ENCODE data around the gene SMPD3. TPM values are rescaled to one million over a fixed set of nuclear protein-coding genes. Genes with fewer than 3 reads are reported as not detected.

The SMPD3 gene
- total RNA-seq, 1 experiment from 2014 or later: 0.77 TPM

DNA sequence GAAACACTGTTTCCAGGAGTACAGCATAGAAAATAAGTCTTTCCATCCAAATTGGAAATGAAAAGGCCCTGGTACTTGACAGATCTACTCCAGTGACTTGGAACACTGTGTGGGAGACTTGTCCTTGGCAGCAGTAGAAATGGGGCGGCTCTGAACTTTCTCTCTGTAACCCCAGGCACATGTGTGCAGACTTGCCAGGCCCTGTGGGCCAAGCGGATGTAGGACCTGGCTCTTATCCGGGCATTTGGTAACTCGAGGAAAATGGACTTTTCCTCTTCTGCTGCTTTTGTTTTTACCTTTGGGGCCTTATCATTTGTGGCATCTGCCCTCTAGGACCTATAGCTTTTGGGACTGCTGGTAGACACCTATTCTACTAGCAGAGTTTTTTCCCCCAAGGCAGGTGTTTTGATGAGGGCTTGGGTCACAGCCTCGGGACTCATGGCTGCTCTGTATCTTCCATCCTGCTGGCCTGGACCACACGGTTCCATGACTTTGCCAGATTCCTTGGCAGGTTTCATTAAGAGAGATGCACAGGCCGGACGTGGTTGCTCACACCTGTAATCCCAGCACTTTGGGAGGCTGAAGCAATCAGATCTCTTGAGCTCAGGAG is 43.5 kb downstream of the SMPD3 start:
- Histone ChIP-seq H3K4me3 (ENCODE audit: low read depth in 2 of 2, low read length in 2 of 2) (no peak overlapping the region), H3K27ac (ENCODE audit: low read length) (no peak overlapping the region), H3K4me1 (ENCODE audit: control insufficient read depth, insufficient read depth, low read length) (peaks cover 5% of the 10 kb centered on the region; the same call in 1 of the 2 replicates), H3K27me3 (ENCODE audit: control insufficient read depth, insufficient read depth, low read length) (no peaks in the 10 kb centered on the region), H3K36me3 (ENCODE audit: control insufficient read depth, insufficient read depth, low read length) (no peaks in the 10 kb centered on the region), H3K9me3 (ENCODE audit: control insufficient read depth, insufficient read depth, low read depth, low read length) (no peaks in the 10 kb centered on the region)
- DNase-seq (ENCODE audit: low read depth, low spot score): no peak
- intact Hi-C loops (cut with micrococcal nuclease; ENCODE audit: unreplicated experiment): no loop called here
- ATAC-seq: no peak
- POLR2A ChIA-PET: no interaction called here
- in situ Hi-C loops (cut with HindIII; ENCODE audit: low pct_unique_long_range_greater_than_20kb, low sequenced_read_pairs): no loop called here
- no TSS peak for BruUV-seq (replicated peaks)
- CTCF ChIA-PET: no interaction called here
- TF ChIP-seq, protein P1, sequence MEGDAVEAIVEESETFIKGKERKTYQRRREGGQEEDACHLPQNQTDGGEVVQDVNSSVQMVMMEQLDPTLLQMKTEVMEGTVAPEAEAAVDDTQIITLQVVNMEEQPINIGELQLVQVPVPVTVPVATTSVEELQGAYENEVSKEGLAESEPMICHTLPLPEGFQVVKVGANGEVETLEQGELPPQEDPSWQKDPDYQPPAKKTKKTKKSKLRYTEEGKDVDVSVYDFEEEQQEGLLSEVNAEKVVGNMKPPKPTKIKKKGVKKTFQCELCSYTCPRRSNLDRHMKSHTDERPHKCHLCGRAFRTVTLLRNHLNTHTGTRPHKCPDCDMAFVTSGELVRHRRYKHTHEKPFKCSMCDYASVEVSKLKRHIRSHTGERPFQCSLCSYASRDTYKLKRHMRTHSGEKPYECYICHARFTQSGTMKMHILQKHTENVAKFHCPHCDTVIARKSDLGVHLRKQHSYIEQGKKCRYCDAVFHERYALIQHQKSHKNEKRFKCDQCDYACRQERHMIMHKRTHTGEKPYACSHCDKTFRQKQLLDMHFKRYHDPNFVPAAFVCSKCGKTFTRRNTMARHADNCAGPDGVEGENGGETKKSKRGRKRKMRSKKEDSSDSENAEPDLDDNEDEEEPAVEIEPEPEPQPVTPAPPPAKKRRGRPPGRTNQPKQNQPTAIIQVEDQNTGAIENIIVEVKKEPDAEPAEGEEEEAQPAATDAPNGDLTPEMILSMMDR (IDR thresholded peaks at IDR 0.05): no peak
- no peak for TF ChIP-seq SIN3A (IDR thresholded peaks at IDR 0.05; ENCODE audit: borderline replicate concordance, insufficient read depth, low read depth, low read length)
- TF ChIP-seq, protein P2, sequence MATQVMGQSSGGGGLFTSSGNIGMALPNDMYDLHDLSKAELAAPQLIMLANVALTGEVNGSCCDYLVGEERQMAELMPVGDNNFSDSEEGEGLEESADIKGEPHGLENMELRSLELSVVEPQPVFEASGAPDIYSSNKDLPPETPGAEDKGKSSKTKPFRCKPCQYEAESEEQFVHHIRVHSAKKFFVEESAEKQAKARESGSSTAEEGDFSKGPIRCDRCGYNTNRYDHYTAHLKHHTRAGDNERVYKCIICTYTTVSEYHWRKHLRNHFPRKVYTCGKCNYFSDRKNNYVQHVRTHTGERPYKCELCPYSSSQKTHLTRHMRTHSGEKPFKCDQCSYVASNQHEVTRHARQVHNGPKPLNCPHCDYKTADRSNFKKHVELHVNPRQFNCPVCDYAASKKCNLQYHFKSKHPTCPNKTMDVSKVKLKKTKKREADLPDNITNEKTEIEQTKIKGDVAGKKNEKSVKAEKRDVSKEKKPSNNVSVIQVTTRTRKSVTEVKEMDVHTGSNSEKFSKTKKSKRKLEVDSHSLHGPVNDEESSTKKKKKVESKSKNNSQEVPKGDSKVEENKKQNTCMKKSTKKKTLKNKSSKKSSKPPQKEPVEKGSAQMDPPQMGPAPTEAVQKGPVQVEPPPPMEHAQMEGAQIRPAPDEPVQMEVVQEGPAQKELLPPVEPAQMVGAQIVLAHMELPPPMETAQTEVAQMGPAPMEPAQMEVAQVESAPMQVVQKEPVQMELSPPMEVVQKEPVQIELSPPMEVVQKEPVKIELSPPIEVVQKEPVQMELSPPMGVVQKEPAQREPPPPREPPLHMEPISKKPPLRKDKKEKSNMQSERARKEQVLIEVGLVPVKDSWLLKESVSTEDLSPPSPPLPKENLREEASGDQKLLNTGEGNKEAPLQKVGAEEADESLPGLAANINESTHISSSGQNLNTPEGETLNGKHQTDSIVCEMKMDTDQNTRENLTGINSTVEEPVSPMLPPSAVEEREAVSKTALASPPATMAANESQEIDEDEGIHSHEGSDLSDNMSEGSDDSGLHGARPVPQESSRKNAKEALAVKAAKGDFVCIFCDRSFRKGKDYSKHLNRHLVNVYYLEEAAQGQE (IDR thresholded peaks at IDR 0.05; ENCODE audit: insufficient read depth in 1 of 2, low read depth in 2 of 2, low read length in 1 of 2): no peak
- no peak for TF ChIP-seq POLR2AphosphoS5 (IDR thresholded peaks at IDR 0.05; ENCODE audit: low read depth, low read length)
- TF ChIP-seq TCF7L2 (IDR thresholded peaks at IDR 0.05; ENCODE audit: low read depth, low read length): no peak

DNA sequence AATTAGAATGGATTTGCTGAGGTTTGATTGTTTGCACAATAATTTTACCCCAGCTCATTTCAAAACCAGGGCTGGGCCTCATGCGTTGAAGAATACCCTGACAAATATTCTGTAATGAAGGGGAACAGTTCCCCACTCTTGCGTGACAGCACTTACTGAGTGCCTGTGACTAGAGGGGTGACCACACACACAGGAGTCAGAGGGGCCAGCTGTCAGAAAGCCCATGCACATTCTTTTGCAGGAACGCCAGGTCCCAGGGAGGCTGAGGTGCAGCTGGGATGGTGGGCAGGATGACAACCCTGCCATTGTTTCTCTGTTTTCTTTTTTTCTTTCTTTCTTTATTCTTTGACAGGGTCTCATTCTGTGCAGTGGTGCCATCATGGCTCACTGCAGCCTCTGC is 44.6 kb downstream of the SMPD3 start:
- BruUV-seq (replicated peaks): no TSS peak
- no peak overlapping the region for H3K4me3 ChIP-seq (ENCODE audit: low read depth in 2 of 2, low read length in 2 of 2)
- no peak for TF ChIP-seq POLR2AphosphoS5 (IDR thresholded peaks at IDR 0.05; ENCODE audit: low read depth, low read length)
- TF ChIP-seq, protein P1 (IDR thresholded peaks at IDR 0.05): no peak
- TF ChIP-seq, protein P2 (IDR thresholded peaks at IDR 0.05; ENCODE audit: insufficient read depth in 1 of 2, low read depth in 2 of 2, low read length in 1 of 2): no peak
- no peak for TF ChIP-seq TCF7L2 (IDR thresholded peaks at IDR 0.05; ENCODE audit: low read depth, low read length)
- TF ChIP-seq SIN3A (IDR thresholded peaks at IDR 0.05; ENCODE audit: borderline replicate concordance, insufficient read depth, low read depth, low read length): no peak
- in situ Hi-C loops (cut with HindIII; ENCODE audit: low pct_unique_long_range_greater_than_20kb, low sequenced_read_pairs): no loop called here
- no peak overlapping the region for H3K27ac ChIP-seq (ENCODE audit: low read length)
- intact Hi-C loops (cut with micrococcal nuclease; ENCODE audit: unreplicated experiment): no loop called here
- H3K27me3 ChIP-seq (ENCODE audit: control insufficient read depth, insufficient read depth, low read length): no peaks in the 10 kb centered on the region
- no peaks in the 10 kb centered on the region for H3K36me3 ChIP-seq (ENCODE audit: control insufficient read depth, insufficient read depth, low read length)
- CTCF ChIA-PET: no interaction called here
- DNase-seq (ENCODE audit: low read depth, low spot score) (no peak), ATAC-seq (no peak)
- peaks cover 5% of the 10 kb centered on the region; the same call in 1 of the 2 replicates for H3K4me1 ChIP-seq (ENCODE audit: control insufficient read depth, insufficient read depth, low read length)
- H3K9me3 ChIP-seq (ENCODE audit: control insufficient read depth, insufficient read depth, low read depth, low read length): no peaks in the 10 kb centered on the region
- POLR2A ChIA-PET: no interaction called here
